Kasumi-1 (cell line): Measurements from ENCODE around the gene EIPR1.

Source experiments
- DNase-seq, 2 experiments: peaks; one replicate each; lab custom pipeline; 2025; lab: John Stamatoyannopoulos, UW

The EIPR1 gene

DNA sequence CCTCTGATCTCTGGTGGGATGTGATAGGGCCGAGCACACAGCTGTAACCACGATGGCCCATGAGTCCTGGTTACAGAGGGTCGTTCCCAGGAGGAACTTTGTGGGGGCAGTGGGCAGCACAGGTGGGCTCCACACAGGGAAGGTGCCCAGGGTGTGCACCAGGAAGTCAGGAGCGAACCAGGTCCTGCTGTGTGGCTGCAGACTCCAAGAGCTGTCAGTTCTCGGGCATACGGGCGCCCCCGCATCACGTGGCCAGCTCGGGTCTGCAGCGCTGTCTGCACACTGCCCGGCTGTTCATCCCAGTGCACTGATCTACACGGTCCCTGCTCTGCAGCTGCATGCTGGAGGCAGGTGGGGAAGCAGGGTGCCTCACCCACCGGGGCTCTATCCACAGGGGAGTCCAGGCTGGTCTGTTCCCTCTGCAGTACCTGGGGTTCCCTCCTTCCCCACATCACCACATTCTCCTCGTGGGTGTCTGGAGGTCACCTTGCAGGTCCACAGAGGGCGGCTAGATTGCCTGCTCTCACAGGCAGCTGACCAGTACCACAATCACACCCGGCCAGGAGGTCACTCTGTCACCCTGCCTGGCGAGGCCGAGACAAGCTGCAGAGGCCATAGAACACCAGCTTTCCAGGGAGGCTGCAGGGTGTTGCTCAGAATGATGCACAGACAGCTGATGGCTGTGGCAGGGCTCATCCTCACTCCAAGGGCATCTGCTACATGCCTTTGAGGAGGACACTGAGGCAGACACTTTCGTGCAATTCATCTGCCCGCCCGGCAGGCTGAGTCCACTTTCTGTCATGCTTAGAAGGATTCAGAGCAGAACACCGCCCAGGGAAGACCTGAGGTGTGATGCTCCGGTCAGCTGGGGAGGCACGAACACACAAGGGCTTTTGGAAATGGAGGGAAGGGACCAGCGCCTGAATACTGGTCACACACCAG is 202.7 kb downstream of the EIPR1 start:
- DNase-seq = no peak

DNA sequence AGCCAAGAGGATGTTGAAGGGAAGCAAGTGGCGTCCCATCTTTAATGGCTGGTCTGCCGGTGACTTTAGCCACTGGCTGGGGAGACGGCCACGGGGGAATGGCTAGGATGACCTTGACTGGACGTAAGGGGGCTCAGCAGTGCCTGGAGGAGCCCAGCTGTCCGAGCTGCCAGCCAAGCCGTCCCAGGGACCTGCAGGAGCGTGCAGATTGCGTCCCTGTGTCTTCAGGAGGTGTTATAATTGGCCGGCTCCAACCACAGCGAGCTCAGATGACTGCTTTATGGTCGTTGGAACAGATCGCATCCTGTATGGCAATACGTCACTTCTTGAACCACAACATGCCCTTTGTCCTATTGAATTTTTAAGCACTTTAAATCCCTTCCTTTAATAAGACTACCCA is 204.6 kb downstream of the EIPR1 start:
- DNase-seq = no peak

DNA sequence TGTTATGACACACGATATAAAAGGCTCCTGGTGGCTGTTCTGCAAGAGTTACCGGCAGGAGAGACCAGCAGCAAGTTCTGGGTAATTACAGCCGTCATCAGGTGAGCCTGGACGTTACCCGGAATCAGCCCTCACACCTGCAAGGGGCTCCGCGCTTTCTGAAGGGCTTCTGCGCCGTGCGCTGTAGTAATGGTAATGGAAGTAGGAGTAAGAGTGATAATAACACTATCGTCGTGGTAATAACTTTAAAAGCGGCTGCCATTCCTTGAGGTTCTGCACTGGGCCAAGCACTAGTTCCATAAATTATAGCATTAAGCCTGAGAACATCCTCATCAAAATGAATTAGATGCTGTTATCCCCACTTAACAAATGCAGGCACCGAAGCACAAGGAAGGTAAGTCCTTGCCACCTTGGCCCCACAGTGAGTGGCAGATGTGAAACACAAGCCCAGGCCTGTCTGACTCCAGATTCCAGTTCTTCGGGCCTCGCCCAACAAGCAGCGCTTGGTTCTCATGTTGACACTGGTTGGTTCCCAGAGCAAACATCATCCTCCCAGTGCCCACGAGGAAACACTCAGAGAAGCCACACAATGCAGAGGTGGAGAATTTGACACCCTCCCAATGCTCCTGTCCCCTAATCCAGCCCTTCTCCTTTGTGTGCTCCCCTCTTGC is 205.2 kb downstream of the EIPR1 start:
- DNase-seq = no peak

DNA sequence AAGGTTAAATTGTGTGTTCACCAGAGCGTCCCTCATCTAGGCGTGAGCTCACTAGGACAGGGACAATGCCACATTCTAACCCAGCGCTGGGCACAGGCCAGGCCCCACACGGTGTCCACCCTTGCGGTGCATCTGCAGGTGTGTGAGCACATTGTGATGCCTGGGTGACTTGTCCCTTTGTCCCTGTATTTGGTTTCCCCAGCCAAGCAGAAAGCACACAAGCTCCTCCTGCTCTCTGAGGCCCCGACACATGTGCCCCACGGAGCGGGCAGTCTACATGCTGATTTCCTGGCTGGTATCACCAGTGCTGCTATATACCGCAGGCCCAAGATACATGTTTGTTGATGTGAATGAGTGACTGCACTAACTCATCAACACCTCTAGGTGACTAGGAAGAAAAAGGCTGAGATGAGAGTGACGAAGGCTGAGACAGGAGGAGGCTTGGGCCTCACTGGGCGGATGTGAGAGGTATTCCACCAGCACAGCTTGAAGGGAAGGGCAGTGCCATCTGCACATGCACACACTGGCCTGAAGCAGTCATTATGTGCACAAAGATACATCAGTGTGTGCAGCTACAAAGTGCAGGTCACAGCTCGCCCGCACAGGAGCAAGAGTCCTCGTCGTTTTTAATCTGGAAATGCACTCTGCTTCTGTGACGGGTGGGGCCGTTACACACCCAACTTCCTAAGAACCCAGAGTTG is 205.9 kb downstream of the EIPR1 start:
- no peak for DNase-seq

DNA sequence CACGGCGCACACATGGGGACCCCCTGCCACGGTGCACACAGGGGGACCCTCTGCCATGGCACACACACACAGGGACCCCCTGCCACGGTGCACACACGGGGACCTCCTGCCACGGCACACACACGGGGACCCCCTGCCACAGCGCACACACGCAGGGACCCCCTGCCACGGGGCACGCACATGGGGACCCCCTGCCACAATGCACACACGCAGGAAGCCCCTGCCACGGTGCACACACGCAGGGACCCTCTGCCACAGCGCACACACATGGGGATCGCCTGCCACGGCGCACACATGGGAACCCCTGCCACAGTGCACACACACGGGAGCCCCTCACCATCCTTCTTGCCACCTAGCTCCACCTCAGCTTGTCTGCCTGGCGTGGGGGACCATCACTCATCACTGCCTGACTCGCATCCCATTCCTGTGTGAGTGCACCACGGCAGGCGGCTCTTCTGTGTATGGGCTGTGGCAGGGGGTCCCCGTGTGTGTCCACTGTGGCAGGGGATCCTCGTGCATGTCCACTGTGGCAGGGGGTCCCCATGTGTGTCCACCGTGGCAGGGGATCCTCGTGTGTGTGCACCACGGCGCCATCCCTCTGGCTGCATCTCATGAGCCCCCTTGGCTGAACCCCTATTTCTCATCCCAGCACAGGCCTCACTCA is 206.7 kb downstream of the EIPR1 start:
- no peak for DNase-seq

DNA sequence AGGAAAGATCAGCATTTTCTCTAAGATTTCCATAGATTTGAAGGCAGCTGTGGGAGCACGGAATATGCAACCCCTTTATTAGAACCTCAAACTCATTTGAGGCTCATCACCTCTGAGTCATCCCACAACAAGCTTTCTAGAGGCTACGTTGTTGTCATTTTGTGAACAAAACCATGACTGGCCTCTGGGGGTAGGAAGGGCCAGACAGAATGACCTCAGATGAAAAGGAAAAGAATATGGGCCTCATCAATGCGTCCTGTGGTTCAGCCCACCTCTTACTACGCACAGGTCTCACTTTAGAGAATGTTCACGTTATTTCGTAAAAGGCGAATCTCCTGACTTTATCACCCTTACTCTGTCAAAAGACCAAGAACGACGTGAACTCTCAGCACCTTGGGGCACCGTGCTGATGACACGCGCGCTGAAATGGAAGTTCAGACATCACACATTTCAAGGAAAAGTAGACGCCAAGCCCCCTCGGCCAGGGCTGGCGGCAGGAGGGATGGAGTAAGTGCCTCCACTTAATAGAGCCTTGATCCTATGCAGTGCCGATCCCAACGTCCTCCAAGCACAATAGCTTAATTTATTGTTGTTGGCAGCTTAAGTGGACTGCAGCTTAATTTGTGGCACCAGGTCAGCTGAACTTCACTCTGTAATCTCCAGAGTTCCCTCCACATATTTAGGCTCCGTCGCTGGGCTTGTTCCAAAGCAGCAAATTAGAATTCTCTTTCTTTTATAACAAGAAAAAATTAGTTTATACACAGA is 208.3 kb downstream of the EIPR1 start:
- DNase-seq = no peak

DNA sequence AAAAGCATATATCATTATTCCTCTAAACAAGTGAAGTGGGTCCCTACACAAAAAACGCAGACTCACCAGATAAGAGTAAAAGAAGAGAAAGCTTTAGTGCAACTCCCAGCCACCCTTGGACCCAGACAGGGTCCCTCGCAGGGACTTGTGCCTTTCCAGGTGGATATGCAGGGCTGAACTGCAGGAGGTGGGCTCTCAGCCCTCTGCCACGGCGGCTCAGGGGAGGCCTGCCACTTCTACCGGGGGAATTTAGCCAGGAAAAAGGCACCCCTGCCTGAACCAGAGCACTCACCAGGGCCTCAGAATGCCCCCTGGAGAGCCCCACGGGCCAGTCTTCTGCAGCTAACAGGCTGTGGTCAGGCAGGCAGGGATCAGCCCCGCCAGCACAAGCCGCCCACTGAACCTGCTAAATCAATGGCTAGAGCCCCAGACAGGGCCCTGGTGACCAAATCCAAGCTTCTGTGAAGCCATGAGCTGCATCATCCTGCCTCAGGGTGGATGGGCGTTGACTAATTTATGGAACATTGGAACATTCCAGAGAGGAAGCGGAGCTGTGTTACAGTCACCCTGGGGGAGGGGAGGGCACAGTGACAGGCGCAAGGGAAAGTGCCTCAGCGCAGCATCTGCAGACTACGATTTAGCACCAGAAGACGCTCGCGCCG is 209.3 kb downstream of the EIPR1 start:
- no peak for DNase-seq

DNA sequence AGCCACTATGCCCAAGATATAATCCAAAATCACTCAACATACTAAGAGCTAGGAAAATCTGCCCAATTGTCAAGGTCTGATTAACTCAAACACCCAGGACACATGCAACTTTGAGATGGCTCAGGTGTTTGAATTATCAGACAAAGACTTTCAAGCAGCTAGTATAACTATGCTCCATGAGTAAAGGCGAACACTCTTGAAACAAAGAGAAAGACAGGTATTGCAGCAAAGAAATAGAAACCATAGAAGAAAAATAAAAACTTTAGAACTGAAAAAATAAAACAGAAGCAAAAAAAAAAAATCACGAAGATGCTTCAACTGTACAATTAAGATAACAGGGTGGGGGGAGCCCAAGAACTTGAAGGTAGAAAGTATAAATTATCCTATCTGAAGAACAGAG is 214.2 kb downstream of the EIPR1 start:
- DNase-seq = no peak

DNA sequence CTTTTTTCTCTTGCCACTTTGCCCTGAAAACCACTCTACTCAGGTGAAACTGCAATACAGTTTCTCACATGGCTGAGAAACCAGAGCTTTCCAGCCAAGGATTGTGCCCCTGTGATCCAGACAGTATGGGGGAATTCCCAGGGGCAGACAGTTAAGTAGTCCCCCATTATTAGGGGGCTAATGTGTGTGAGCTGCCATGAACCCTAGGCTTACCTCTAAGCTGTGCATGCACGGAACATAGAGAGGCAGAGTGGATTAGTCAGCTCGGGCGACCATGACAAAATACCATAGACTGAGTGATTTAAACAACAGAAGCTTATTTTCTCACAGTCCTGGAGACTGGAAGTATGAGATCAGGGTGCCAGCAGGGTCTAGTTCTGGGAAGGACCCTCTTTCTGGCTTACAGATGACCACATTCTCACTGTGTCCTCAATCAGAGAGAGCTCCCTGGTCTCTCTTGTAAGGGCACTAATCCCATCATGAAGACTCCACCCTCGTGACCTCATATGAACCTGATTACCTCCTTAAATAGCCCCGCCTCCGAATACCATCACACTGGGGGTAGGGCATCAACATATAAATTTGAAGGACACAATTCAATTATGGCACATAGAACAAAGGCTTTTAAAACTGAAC is 215.1 kb downstream of the EIPR1 start:
- no peak for DNase-seq

DNA sequence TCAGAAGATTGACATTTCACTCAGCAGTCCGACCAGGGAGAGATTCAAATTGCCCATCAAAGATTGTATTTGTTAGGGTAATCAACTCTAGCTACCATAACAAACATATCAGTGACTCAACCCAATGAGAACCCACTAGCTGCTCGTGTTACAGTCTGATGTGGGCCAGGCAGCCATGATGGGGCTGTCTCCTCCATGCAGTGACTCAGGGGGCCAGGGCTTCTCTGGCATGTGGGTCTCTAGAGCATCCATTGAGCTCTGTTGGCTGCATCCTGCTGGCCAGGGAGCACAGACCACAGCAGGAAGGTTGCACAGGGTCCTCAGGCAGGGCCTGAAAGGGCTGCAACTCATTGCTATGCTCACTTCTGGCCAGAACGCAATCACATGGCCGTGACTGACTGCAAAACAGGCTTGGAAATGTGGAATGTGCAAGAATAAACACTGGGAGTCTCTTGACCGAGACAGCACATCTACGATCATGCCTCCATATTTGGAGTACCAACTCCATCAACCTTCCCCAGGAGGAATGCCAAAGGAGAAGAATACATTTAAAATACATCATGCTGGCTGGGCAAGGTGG is 216.8 kb downstream of the EIPR1 start:
- no peak for DNase-seq

DNA sequence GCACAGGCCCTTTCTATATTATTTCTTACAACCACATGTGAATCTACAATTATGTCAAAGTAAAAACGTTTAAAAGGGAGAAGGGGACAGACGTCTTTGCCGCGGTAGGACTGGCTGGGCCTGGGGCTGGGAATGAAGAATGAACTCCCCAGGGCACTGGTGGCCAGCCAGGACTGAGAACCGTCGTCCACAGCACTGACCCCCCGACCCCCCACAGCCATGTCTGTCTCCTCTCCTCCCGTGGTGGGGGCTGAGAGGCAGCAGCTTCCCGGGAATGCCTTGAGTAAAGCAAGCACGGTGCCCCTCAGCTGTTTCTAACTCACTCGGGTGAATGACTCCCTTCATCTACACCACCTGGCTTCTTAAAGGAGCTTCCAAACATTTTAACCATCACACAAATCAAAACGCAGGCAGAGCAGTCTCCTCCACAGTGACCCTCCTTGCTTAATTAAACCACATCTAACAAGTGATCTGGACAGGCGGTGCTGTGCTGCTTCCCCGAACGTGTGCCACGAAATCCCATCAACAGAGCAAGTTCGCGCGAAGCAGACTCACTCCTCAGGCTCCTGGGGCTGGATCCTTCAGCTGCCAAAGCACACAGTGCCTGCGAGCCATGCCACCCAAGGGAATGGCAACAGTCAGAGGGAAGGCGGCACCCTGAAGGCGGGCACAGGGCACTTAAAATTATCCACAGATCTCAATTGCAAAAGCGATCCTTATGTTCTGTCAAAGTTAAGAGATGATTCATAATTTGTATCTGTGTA is 217.7 kb downstream of the EIPR1 start:
- no peak for DNase-seq

DNA sequence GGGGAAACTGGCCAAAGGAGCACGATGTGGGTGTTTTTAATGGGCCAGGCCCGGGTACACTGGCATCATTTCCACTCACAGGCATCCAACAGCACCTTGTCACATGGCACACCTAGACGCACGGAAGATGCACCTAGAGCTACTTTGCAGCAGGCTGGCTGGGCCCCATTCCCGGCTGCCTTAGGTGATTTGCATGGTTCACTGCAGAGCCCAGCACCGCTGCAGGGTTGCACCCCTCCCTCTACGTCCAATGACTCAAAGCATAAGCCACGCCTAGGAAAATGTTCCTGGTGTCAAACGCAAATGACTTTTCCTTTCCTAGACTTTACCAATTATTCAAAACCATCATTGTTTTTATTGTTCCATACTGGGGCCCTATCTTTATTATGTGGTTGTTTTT is 222.9 kb downstream of the EIPR1 start:
- DNase-seq = no peak

DNA sequence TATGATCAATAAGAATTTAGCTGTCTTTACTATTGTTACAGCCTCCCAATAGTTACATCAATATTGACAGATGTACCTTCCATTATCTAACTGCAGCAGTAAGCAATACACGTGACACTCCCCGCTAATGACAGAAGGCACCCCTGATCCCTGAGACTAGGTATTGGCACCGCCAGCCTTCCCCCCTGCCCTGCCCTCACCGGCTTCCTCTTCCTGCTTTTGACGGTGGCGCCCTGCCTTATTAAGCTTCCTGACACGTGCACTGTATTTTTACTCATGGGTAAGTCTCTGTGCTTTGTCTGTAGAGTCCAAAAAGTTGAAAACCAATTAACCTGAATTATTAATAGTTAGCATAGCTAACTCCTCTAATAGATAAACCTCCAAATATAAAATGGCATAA is 223.5 kb downstream of the EIPR1 start:
- DNase-seq = no peak

DNA sequence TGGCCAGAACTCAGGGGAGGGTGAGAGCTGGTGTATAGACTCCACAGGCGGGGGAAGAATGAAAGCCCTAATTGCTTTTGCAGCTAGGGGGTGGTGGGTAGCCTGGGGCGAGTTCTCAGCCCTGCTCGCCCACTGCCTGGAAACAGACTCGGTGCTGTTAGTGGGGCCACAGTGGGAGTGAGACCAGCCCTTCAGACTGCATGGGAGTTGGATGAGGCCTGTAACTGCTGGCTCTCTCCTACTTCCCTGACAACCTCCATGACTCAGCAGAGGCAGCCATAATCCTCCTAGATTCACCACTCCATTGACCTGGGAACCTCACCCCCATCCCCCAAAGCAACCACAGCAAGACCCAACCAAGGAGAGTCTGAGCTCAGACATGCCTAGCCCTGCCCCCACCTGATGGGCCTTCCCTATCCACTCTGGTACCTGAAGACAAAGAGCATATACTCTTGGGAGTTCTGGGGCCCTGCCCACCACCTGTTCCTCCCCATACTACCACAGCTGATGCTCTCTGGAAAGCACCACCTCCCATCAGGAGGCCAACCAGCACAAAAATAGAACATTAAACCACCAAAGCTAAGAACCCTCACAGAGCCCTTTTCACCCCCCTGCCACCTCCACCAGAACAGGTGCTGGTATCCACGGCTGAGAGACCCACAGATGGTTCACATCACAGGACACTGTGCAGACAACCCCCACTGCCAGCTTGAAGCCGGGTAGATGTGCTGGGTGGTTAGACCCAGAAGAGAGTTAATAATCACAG is 226.3 kb downstream of the EIPR1 start:
- no peak for DNase-seq

DNA sequence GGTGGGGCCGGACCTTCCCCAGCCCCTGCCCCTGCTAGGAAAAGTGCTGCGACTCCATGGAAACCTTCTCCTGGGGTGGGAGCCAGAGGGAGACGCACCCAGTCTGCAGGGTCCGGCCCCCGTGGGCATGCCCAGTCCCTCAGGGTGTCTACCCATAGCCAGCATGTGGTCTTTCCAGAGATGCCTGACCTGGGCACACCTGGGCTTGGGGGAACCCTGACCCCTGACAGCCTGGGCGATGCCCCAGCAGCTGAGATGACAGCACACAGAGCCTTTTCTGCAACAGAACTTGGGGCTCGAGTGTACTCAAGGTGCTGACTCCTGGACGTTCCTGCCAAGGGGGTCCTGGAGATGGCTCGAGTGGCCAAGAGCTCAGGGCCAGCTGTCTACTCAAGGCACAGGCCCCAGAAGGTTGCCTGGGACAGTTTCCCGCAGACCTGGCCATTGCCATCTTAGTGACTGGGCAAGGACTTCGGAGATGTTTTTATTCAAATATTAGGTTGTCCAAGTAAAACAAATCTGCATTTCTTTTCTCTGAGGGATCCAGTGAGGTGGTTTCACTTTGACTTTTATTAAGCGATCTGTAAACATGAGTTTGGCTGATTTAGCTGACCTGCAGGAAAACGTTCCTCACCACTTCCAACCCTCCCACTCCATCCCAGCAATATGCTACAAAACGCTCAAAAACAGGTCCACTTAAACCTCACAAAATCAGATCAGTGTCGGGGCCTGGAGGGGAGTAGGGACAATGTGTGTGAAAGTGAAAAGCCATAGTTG is 228.0 kb downstream of the EIPR1 start:
- DNase-seq = no peak

DNA sequence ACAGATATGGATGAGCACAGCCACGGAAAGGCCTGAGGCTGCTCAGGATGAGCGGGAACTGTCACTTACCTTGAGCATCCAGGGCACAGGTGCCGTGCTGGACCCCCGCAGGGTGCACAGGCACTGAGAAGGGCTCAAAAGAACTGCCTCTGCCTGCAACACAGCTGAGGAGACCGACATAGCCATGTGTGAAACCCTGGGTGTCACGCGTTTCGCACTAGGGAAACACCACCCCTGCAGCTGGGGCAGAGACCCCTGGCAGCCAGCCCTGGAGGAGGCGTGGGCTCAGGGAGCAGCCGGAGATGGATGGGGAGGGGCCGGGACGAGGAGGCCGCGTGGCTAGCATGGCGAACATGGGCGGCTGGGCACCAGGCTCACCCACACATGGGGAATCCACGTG is 228.9 kb downstream of the EIPR1 start:
- DNase-seq = no peak

DNA sequence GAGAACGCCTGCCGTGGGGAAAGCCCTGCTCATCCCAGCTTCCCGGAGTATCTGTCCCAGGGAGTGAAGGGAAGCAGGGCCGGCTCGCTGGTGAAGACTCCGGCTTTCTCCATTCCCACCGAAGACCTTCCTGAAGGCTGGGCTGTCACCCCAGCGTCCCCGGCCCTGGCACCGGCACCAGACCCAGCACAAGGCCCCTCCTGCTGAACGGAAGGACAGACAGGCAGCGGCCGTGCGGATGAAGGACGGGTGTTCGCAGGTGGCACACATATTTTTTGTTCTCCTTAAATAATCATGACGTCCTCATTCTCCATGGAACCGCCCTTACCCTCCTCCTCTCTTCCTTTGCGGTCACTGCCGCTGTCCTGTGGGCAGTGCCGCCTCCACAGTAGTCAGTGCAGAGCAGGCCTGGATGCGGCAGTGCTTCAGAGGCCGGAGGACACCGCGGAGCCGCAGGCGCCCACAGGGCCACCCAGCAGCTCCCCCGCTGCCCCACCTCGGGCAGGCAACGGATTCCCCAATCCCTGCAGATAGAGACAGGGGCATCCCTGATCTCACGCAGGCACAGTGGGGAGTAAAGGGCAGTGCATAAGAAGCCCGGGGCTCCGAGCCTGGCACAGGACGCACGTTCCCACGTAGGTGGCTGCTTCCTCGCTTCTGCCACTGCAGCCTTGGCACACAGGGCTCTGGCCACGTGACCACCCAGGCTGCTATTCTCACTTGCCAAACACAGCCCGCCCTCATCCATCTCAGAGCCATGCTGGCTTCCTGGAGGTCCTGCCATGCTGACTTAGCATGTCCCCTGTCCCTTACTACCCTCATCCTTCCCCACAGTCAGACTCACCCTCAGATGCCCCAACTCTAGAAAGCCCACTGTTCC is 229.7 kb downstream of the EIPR1 start:
- DNase-seq = no peak
